Measurements from ENCODE around the gene CRYAA. TPM values are rescaled to one million over a fixed set of nuclear protein-coding genes. Genes with fewer than 3 reads are reported as not detected.

Gene CRYAA
- total and polyA plus RNA-seq, 8 donors = 0.14 TPM; not detected in 7

DNA sequence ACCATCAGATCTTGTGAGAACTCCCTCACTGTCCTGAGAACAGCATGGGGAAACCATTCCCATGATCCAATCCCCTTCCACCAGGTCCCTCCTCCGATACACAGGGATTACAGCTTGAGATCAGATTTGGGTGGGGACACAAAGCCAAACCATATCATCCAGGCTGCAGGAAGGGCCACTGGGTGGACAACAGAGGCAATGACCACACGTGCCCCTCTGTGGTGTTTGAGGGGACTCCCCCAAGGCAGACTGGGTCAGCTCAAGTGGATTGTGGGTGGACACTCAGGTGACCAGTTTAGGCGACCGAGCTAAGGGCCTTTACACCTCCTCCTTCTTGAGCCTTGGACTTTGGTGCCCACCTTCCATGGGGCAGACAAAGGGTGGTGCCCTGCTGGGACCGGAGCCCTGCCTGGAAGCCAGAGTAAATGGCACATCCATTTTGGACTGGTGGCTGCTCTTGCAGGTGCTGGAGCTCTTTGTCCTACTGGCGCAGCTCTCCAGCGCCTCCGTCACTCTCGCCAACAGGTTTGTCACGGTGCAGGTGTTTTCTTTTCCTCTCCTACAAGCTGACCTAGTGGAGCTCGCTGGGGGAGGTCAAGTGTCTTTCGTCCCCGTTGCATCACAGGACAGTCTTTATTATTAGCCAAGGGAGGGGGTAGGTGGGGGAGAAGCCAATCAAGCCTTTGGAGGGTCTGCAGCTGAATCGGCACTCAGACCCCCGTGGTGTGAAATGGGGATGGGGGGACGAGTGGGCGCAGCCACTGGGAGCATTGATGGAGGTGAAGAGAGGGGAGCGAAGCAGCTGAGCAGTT, 37.6 kb downstream of the CRYAA start:
- Histone ChIP-seq H3K9me3 (peaks cover 0 to 12% of the 10 kb centered on the region in 2 donors), H3K27me3 (no peaks in the 10 kb centered on the region), H3K27ac (no peak overlapping the region), H3K36me3 (no peaks in the 10 kb centered on the region), H3K4me3 (no peak overlapping the region), H3K4me1 (peaks cover 0 to 3% of the 10 kb centered on the region in 2 donors)
- ATAC-seq = no peak
- peak in 1 of 4 donors; percentile 19 for DNase-seq
- TF ChIP-seq, protein P1, sequence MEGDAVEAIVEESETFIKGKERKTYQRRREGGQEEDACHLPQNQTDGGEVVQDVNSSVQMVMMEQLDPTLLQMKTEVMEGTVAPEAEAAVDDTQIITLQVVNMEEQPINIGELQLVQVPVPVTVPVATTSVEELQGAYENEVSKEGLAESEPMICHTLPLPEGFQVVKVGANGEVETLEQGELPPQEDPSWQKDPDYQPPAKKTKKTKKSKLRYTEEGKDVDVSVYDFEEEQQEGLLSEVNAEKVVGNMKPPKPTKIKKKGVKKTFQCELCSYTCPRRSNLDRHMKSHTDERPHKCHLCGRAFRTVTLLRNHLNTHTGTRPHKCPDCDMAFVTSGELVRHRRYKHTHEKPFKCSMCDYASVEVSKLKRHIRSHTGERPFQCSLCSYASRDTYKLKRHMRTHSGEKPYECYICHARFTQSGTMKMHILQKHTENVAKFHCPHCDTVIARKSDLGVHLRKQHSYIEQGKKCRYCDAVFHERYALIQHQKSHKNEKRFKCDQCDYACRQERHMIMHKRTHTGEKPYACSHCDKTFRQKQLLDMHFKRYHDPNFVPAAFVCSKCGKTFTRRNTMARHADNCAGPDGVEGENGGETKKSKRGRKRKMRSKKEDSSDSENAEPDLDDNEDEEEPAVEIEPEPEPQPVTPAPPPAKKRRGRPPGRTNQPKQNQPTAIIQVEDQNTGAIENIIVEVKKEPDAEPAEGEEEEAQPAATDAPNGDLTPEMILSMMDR (IDR thresholded peaks at IDR 0.05) = no peak
- intact Hi-C loops (cut with DNase I) = no loop called here

DNA sequence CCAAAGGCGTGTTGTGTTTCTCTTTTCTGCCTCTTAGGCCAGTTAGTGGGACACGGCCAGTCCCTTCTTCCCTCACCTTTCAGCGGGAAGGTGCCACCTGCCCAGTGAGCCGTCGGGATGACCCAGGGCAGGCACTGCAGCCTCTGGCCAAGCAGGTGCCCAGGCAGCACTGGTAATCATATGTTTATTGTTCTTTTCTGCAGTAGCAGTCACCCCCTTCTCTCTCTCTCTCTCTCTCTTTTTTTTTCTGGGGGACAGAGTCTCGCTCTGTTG, 38.2 kb downstream of the CRYAA start:
- TF ChIP-seq, protein P1 (IDR thresholded peaks at IDR 0.05) = no peak
- no peaks in the 10 kb centered on the region for H3K36me3 ChIP-seq
- ATAC-seq (no peak), DNase-seq (peak in 1 of 4 donors; percentile 8)
- peaks cover 0 to 6% of the 10 kb centered on the region in 2 donors for H3K9me3 ChIP-seq
- H3K27me3 ChIP-seq = no peaks in the 10 kb centered on the region
- H3K27ac ChIP-seq = no peak overlapping the region
- intact Hi-C loops (cut with DNase I) = no loop called here
- H3K4me1 ChIP-seq = peaks cover 0 to 6% of the 10 kb centered on the region in 2 donors
- H3K4me3 ChIP-seq = no peak overlapping the region

DNA sequence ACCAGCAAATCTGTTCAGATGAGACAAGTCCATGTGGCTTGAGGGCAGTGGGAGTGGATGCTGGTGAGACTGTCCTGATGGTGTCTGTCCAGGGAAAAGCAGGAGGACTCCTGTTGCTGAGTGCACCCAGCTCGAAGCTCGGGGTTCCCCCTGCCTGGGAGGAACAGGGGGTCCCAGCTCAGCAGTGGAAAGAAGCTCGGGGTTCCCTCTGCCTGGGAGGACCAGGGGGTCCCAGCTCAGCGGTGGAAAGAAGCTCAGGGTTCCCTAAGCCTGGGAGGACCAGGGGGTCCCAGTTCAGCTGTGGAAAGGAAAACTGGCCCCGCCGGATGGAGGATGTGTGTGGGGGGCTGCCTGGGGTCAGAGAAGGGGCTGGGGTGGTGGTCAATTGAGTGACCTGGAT, 39.1 kb downstream of the CRYAA start:
- ATAC-seq (no peak), DNase-seq (peak in 1 of 4 donors; percentile 11)
- no peaks in the 10 kb centered on the region for H3K36me3 ChIP-seq
- no peaks in the 10 kb centered on the region for H3K9me3 ChIP-seq
- no peaks in the 10 kb centered on the region for H3K27me3 ChIP-seq
- intact Hi-C loops (cut with DNase I) = no loop called here
- no peak overlapping the region for H3K4me3 ChIP-seq
- peaks cover 0 to 6% of the 10 kb centered on the region in 2 donors for H3K4me1 ChIP-seq
- no peak overlapping the region for H3K27ac ChIP-seq
- TF ChIP-seq, protein P1 (IDR thresholded peaks at IDR 0.05) = no peak

DNA sequence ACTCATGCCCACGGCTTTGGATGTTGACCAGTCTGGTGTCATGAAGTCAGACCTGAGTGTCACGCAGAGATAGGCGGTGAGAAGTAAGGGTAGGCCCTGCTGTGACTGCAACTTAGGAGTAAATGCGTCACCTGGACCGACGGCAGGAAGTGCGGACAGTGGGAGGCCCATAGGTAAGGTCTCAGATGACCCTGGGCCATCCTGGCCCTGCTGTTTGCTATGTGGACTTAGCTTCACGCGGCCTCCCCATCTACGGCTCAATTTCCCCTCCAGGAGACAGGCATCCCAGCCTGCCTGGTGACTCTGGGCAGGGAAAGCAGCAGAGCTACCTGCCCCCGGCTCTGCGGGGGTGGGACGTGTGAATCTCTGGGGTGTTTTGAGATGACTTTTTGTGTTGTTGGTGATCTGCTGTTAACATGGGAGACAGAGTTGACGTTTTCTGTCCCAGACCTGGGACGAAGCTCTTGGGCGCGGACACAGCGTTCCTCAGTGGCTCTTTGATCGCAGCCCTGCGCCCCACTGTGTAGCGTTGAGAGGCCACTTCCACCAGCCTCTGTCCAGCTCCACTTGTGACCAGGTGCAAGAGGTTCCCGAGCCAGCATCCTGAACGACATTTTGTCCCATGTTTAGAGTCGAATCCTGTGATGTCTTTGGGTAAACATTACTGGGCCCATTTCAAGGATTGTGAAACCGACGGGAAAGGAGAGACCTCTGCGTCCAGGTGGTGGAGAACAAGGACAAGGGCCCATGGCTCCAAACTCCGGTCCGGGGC, 39.9 kb downstream of the CRYAA start:
- H3K4me3 ChIP-seq = no peak overlapping the region
- TF ChIP-seq, protein P1 (IDR thresholded peaks at IDR 0.05) = no peak
- no peaks in the 10 kb centered on the region for H3K9me3 ChIP-seq
- no peaks in the 10 kb centered on the region for H3K27me3 ChIP-seq
- H3K27ac ChIP-seq = no peak overlapping the region
- ATAC-seq (no peak), DNase-seq (peak in 1 of 4 donors; percentile 21)
- intact Hi-C loops (cut with DNase I) = no loop called here
- peaks cover 0 to 6% of the 10 kb centered on the region in 2 donors for H3K4me1 ChIP-seq
- H3K36me3 ChIP-seq = no peaks in the 10 kb centered on the region

Measured in left lung (tissue), 10 donors.